OCI-M1 (cell line): Measurements from ENCODE around the gene GRK1.
A peak's percentile ranks its signal among the peaks of the same experiment; 100 is the strongest.

Experiments
- DNase-seq: peaks from one replicate; lab custom pipeline; 2025; lab: John Stamatoyannopoulos, UW

Gene GRK1

DNA sequence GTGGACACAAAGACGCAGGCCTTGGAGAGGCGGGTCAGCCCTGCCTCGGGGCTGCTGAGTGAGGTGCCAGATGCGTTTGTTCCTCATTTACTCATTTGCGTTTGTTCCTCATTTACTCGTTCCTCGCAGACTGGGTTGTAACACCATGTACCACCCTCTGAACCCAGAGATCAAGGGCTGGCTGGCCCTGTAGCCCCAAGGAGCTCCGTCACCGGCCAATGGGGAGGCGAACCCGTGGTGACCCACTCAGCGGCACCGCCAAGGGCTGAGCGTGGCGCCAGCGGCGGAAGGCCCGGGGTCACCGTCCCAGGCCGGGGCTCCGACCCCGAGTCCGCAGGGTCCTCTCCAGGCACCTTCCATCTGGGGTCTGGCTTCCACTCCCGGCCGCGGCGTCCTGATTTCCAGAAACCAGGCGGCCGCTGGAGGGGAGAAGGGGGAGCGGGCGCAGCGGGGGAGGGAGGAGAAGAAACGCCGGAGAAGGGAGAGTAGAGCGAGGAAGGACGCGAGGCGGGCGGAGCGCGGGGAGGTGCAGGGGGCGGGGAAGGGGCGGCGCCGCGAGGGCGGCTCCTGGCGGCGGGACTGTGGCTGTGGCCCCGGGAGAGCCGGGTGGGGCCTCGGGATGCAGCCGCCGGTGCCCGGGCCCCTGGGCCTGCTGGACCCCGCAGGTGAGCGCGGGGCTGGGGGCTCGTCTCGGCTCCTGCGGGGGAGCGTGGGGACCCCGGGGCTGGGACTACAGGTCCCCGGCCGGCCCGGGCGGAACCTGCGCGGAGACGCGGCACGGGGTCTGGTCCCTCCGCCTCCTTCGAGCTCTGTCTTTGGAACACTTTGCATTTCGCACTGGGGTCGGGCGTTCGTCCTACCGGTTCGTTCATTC, 91.9 kb downstream of the GRK1 start, which contains the start of gene TMEM255B:
Gene TMEM255B, plus strand, starts transcription at position 576 of the 874 bp plus-strand sequence. Its CDS starts 44 bp downstream, at position 620.
- peak; percentile 80 for DNase-seq

DNA sequence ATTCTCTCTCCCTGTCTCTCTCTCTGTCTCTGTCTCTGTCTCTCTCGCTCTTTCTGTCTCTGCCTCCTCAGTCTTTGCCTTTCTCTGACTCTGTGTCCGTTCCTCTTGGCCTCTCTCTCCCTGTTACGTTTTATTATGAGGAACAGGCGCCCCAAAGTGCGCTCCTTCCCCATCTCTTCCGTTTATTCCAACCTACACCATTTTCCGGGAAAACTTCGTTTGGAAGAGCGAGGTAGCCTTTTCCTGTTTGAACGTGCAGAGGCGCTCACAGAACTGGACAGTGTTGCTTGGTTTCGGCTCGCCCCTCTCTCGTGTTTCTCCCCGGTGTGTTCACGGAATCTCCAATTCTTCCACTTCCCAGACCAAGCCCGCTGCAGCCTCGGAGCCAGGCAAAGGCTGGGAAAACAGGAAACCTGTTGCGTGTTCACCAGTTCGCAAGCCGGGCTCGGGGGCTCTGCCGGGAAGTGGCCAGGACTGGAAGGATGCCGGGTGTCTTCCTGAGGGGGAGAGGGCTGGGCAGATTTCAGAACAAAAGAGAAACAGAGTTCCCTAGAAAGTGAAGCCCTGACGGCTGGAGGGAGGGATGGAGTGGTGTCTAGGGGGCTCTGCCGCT, 92.6 kb downstream of the GRK1 start:
- DNase-seq, result no peak

DNA sequence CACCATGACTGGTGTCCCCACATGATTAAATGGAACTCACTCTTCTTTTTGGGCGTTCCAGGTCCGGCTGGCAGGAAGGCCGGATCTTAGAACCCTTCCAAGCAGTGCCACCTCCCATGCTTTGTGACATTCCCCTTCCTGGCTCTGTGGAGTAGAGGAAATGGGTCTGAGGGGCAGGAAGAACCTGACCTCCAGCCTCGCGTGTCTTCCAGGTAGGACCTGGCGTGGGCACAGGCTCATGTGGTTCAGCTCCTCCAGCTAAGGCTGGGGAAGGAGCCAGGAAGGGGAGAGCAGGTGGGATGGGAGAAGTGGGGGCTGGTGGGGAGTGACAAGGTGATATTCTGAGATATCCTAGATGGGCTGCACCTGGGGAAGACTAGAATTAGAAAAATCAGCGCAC, 94.1 kb downstream of the GRK1 start:
- no peak for DNase-seq

DNA sequence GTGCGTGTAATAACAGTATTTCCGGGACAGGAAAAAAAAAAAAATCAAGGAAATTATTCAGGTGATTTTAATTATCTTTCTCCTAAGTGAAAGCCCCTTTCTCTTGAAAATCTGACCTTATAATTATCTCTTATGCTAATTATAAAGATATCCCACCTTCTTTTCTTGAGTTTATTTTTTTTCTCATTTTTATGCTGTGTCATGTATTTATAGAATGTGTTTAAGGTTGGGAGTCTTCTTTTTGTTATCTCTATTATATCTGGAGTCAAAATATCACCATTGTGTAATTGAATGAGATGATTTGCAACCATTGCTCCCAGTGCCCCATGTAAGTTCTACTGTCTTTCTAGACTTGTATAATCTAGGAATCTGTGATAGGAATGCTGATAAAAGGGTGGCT, 95.1 kb downstream of the GRK1 start:
- no peak for DNase-seq

DNA sequence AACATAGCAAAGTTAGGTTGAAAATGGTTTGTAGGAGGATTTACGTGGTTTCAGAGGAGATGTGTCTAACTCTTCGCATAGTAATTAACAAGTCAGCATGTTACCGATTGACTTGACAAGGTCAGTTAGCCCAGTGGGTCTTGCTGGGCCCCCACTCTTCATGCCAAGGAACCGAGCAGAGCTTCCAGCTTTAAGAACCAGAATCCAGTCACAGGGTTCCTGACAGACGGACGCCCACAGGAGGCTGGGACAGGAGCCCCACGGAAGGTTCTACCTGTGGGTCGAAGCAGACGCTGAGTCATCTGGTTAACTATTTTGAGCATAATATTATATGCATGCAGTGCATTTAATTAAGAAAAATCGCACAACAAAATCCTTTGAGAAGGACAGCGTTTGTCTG, 95.5 kb downstream of the GRK1 start:
- no peak for DNase-seq

DNA sequence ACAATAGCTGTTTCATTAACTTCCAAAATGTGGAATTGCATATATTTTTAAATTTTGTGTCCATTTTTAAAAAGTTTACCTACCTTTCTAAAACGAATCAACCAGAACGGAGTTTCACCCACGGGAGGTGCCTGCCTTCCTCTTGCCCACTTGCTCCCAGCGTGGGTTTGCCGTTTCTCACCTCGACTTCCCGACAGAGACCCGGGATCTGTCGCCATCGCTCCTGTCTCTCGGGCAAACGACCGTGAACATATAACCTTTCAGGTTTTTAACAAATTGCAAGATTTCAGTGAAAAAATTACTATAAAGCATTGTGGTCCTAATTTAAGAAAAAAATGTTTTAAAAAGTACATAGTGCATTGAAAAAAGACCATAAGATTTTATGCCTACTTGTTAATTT, 96.2 kb downstream of the GRK1 start:
- DNase-seq, result no peak

DNA sequence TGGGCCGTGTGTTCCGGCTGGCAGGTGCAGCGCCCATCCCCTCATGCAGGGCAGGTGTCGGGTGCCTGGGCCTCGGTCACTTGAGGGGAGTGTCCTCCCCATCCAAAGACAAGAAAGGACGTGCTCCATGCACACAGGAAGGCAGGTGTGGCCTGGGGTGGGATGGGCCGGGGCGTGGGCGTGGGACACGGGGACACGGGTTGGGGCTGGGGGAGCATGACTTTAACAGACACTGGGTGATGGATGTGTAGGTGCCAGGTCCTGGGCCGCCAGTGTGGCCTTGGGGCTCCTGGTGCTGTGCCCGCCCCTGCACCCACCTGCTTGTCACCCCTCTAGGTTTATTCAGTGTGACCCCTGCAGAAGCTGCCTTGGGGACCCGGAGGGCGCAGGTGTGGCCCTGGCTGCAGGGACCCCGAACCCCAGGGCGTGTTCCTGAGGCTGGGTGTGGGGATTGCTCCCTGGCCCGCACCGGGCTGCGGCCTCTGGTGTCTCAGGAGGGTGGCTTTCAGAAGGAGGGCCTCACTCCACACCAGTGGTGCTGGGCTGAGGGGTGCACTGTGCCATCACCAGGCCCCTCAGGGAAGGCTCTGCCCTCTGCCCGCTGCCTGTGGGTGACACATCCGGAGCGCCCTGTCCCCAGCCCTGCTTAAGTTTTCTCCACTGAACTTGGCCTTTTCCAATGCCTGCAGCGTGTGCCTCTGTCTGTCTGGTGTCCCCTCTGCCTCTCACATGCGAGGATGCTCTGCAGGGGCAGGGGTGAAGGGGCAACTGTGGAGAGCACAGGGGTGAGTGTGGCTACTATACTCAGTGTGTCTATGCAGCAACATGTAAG, 97.2 kb downstream of the GRK1 start:
- no peak for DNase-seq

DNA sequence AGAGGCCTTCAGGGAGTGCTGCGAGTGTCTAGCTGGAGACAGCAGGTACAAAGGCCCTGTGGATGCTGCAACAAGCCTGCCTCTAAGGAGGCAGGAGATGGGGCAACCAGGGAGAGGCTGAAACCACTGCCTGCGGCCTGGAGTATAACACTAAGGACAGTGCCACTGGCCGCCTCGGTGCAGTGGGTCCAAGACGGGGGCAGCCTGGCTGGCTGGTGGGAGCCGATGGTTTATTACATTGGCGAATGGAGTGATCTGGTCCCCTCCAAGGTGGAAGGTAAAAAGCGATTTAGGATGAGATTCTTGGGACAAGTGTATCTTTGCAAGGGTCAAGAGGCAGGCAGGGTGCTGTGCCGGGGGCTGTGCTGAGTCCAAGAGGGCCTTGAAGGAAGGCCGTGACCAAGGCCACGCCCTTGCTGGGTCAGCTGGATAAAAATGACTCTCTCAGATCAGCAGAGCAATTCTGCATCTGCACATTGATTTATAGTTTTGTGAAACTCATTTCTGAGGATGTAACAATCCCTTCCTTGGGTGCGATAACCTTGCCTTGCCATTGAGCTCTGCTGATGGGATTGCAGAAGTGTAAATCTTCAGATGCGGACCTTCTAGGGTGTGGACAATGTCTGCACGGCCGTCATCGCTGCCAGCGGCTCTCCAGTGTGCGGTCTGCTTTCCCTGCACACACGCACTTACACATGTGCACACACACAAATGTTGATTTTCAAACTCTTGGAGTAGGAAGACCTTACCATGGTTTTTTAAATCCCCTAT, 98.0 kb downstream of the GRK1 start:
- DNase-seq, result no peak

DNA sequence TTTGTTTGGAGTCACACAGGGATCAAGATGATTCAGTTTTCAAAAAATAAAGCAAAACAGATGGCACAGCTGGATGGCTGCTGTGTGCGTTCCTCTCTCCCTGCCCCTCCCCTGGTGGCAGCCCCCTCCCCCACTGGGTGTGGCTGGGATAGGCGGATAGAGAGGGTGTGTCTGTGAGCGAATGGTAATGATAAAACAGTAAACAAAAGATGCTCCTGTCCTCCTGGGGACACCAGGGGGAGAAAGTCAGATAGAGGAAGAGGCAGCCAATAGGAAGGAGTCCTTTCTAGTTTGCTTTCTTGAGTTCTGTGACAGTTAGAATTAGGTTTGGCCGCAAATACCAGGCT, 98.5 kb downstream of the GRK1 start:
- DNase-seq, result no peak

DNA sequence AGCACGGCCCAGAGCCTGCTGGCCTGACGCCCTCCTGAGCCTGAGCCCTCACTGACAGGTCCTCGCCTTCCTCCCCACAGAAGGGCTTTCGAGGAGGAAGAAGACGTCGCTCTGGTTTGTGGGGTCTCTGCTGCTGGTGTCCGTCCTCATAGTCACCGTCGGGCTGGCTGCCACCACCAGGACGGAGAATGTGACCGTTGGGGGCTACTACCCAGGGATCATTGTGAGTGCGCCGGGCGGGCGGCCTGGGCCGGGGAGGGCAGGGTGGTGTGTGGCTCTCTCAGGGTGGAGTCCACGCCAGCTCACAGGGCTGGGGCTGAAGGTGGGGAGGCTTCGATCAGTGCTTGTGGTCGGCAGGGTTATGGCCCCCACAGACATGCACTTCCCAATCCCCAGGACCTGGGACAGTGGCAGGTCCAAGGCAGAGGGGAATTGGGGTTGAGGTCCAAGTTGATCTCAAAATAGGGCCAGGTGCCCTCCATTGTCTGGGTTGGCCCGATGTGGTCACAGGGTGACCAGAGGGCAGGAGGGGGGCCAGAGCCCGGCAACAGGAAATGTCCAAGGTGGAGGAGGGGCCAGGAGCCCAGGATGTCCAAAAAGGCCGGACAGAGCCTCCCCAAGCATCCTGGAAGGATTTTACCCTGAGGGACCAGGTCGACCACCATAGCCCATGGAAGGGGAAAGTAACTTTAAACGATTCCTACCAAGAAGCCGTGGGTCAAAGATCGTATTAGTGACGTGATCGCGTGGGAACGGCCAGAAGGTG, 99.2 kb downstream of the GRK1 start:
- no peak for DNase-seq

DNA sequence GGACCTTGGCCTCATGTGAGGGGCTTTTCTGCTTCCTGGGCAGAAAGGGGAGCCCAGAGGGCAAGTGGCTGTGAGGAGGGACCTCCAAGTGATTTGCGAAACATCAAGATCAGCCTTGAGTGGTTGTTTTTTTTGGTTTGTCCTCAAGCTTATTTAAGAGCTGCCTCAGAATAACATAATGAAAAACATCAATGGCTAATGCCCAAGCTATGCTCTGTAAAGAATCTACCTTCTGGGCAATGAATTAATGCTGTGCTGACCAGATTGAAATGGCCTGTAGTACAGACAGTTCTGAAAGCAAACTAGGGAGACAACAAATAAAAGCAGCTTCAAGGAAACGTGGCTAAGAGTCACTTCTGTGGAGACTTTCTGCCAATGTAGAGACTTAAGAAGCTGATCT, 100.3 kb downstream of the GRK1 start:
- no peak for DNase-seq

DNA sequence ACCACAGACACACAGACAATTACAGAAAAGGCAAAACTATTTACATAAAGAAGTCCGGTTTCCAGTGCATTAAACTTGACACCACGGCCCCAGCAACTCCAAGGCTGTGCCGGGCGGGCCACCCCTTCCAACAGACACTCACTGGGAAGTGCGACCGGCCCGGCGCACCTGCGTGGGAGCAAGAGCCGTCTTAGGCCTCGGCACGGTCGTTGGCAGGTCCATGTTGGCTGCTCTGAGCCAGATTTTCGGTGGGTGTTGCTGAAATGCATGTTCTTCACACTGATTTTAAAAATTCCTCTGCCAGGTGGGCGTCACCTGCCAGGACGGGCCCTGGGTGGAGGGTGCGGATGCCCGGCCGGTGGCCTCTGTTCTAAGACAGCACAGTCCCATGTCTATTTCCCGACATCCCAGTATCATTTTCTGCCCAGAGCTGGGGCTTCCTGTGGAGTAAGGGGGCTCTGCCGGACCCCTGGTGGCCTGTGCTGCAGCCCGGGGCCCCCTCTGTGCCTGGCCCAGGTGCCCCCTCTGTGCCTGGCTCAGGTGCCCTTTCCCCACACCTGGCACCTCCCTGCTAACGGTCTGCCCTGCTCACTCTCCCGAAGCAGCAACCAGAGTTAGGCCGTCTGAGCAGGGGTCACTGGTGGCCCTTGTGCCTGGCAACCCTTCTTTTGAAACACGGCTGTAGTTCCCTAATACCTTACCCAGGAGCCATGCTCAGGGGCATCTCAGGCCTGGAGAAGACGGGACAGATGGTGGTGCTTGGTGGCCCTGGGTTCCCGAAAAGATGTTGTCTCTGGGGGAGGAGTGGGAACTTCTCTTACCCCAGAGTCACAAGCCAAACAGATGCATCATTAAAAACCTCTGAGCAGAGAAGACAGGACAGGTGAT, 101.2 kb downstream of the GRK1 start:
- no peak for DNase-seq

DNA sequence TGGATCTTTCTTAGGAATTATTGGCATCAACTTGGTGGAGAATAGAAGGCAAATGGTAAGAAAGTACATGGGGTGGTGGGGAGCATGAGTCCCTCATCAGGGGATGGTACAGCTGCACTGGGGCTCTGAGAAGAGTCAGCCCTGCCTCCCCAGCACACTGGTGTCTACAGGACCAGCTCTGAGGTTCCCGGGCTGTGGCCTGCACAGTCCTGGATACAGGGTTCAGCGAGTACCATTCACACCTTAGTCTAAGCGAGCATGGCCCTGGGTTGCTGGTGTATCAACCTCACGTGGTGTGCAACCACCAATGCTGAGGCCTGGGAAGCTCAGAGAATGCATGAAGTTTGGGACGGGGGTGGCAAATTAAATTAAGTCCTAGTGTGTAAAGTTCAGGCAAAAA, 102.1 kb downstream of the GRK1 start:
- DNase-seq, result no peak

DNA sequence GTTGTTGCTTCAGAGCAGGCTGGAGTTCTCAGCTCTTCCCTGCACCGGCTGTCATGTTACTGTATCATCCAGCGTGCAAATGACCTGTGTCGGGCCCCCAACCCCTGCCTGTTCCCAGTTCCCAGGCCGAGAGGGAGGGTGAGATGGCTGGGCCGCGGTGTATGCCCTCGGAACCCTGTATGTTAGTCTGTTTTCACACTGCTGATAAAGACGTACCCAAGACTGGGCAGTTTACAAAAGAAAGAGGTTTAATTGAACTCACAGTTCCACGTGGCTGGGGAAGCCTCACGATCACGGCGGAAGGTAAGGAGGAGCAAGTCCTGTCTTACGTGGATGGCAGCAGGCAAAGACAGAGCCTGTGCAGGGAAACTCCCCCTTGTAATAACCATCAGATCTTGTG, 102.9 kb downstream of the GRK1 start:
- DNase-seq, result no peak

DNA sequence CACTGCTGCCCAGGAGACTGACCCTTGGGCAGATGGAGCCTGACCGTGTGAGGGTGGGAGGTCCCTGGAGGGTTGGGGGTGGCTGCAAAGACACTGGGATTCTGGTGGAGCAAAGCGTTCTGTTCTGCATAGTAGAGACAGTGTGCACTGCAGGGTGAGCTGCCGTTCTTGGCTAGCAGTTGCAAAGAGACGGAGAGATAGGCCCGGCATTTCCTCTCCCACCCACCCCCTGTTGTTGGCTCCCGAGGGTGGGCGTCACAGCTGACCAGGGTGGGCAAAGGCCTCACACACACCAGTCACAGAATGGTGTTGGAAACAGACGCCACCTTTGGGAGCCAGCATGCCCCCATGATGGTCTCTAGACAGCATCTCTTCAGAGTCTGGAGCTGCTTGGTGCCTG, 103.4 kb downstream of the GRK1 start:
- DNase-seq, result no peak

DNA sequence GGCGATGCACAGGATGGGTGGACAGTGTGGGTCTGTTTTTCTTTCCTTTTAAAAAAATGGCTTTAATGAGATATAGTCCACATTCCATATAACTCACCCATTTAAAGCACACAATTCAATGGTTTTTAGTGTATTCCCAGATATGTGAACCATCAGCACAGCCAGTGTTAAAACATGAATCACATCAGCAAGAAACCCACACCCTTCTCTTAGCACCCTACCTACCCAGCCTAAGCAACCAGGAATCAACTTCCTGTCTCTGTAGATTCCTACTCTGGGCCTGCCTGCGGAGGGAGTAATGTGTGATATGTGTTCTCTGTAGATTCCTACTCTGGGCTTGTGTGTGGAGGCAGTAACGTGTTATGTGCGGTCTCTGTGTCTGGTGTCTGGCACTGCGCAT, 103.9 kb downstream of the GRK1 start:
- DNase-seq, result no peak

DNA sequence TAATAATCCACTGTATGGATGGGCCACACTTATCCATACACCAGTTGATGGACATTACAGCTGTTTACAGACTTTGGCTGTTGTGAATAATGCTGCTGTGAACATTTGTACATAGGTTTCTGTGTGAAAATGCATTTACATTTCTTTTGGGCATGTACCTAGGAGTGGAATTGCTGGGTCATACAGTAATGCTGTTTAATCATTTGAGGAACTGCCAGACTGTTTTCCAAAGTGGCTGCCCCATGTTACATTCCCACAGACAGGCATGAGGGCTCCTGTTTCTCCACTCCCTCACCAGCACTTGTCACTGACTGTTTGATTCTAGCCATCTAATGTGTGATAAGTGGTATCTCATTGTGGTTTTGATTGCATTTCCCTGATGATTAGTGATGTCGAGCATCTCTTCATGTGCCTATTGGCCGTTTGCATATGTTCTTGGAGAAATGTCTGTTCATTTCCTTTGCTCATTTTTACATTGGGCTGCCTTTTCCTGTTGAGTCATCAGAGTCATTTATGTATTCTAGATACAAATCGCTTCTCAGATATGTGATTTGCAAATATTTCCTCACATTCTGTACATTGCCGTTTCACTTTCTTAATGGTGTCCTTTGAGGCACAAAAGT, 104.8 kb downstream of the GRK1 start:
- no peak for DNase-seq

DNA sequence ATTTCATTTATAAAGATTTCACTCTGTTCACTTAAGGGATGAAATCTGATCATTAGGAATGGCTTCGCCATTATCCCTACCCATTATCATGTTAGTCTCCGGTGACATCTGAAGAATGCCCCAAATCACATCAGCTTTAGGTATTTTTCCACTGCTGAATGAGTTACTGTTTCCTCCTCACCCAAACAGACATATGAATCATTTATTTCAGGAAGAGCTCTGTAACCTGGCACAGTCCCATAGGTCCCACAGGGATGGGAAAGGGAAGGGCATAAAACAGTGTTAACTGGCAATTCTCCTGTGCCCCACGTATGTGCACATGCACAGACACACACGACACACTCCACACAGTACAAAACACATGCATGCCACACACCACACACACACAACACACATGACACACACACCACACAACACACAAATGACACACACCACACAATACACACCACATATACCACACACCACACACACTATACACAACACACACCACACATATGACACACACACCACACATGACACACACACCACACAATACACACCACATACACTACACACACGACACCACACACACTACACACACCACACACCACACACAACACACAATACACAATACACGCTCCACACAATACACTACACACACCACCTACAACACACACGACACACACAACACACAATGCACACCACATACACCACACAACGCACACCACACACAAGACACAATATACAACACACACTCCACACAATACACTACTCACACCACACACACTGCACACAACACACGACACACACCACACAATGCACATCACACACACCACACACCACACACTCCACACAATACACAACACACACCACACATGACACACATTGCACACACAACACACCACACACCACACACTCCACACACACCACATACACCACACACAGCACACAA, 107.4 kb downstream of the GRK1 start:
- no peak for DNase-seq
